NCI-H2107 (cell line): ENCODE results near the gene TULP1.

Experiments used
- DNase-seq: peaks from one replicate; lab custom pipeline; 2025; lab: John Stamatoyannopoulos, UW

The TULP1 gene

DNA sequence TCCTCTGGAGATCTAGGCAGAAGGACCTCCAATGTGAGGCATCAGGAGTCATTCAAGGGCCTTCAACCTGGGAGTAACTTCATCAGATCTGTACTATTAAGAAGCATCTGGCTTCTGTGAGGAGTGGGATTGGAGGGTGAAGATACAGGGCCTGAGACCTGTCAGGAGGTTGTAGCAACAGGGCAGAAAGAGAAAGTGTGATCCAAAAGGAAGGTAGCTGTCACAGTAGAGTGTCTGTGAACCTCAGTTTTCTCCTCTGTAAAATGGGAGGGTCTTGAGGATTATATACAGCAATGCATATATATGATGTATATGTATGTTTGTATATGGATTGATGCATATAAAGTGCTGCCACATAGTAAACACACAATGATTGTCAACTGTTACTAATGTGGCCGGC lies 47.0 kb downstream of the TULP1 start:
- DNase-seq: no peak

DNA sequence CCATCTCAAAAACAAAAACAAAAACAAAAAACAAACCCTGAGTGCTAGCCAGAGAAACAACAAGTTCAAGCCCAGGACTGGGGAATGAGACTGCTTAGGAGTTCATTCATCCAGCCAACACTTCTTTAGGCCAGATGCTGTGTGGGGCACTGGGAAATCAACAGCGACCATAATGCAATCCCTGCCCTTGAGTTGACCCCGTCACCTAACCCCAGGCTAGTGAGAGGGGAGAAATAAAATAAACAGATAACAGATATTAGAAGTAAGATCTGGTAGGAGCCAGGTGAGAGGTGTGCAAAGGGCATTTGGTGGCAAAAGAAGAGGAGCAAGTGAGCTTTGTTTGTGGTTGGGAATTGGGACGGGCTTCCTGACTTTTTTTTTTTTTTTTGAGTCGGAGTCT lies 49.4 kb downstream of the TULP1 start:
- no peak for DNase-seq

DNA sequence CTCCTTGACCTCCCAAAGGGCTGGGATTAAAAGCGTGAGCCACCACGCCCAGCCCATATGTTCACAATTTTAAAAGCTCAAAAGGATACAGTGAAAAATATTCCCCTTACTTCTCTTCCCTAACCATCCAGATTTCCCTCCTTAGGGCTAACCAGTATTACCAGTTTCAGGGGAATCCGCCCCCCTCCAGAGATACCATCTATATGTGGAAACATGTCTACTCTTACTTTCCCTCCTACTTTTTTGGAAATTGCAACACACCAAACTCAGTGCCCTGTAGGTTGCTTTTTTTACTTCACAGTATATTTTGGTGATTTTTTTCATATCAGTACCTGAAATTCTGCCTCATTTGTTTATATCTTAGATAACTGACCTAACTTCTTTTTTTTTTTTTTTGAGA lies 51.4 kb downstream of the TULP1 start:
- DNase-seq: no peak

DNA sequence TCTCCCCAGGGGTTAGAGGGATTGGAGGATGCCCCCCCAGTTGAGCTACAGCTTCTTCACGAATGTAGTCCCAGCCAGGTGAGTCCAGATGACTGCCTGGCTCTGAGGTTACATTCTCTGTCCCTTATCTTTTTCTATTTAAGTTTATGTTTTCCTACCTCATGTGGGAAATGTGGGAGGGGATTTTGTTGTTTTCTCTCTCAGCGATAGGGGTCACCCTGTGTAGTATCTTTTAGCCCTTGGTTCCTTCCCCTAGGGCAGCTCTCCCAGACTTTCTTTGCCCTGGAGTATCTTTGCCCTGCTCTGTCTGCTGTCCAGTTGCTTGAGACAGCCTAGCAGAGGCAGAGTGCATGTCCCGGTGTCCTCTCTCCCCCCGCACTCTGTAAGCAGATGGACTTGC lies 54.8 kb downstream of the TULP1 start:
- no peak for DNase-seq

DNA sequence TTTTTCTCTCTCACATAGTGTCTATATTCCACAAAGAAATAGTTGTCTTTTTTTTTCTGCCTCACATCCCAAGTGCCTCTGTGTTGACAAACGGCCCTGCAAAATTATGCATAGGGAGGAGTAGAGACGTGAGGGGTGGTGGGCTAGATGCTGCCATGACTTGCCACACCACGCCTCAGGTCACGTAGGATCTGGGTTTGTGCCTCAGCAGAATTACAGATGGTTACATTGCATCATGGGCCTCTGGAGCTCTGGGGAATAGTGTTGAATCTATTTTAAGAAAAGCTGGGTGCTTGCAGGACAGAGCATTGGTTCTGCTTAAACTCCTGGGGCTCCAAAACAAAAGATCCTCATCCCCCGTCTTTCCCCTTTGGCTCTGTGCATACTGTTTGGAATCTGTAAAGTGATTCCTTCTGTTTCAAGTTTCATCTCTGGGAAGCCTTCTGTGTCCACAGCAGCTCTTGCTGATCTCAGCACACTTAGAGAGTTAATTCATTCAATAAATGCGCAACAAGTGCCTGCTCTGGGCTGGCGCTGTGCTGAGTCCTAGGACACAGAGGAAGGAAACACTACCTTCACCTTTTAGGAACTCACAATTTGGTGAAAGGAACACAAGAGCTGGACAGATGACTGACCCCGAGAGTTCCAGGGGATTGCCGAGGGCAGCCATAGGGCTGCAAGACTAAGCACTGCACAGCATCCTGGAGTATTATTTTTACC lies 58.1 kb downstream of the TULP1 start:
- DNase-seq: no peak

DNA sequence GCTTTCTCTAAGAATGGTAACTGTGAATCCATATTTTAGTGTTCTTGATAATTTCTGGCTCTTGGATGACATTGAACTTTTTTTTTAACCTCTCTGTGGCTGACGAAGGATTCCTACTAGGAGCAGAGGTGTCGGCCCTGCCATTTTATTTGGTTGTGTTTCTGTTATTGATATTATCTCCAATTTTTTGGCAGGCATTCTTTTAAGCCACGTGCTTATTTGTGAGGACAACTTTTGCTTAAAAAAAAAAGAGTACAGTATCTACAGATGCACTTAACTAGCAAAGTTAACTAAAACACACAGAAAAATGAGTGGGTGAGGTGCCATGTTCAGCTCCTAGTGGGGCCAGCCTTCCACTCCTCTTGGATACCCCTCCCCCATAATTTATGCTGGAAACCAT lies 59.5 kb downstream of the TULP1 start:
- no peak for DNase-seq

DNA sequence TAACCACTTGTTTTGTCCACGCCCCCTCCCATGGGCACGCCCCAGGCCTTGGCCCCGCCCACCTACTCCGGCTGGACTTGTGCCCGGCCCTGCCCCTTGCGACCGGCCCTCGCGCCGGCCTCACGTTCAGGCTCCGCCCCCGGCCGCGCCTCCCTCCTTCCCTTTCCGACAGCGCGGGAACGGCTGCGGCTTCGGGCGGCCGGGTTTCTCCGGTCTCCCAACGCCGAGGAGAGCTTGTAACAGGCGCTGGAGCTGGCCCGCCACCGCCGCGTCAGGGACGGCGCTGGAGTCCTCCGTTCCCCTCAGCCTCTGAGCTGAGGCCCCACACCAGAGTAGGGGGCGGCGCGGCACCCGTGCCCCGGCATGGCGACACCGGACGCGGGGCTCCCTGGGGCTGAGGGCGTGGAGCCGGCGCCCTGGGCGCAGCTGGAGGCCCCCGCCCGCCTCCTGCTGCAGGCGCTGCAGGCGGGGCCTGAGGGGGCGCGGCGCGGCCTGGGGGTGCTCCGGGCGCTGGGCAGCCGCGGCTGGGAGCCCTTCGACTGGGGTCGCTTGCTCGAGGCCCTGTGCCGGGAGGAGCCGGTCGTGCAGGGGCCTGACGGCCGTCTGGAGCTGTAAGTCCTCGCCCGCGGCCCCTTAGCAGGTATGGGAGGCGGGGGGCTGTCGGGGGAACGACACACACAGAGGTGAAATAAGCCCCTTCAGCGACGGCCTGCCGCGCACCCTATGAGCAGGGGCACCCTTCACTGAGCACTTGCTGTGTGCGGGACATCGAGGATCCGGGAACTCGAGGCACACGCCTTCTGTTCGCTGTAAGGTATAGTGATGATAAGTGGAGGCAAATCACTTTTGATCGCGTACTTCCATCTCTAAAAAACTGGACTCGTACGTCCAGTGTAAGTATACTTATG lies 60.3 kb downstream of the TULP1 start, which contains the start of gene FANCE:
FANCE (plus strand) TSS at position 156 of the 908 bp plus-strand sequence; CDS start at position 364, 208 bp downstream.
- peak; percentile 63 for DNase-seq

DNA sequence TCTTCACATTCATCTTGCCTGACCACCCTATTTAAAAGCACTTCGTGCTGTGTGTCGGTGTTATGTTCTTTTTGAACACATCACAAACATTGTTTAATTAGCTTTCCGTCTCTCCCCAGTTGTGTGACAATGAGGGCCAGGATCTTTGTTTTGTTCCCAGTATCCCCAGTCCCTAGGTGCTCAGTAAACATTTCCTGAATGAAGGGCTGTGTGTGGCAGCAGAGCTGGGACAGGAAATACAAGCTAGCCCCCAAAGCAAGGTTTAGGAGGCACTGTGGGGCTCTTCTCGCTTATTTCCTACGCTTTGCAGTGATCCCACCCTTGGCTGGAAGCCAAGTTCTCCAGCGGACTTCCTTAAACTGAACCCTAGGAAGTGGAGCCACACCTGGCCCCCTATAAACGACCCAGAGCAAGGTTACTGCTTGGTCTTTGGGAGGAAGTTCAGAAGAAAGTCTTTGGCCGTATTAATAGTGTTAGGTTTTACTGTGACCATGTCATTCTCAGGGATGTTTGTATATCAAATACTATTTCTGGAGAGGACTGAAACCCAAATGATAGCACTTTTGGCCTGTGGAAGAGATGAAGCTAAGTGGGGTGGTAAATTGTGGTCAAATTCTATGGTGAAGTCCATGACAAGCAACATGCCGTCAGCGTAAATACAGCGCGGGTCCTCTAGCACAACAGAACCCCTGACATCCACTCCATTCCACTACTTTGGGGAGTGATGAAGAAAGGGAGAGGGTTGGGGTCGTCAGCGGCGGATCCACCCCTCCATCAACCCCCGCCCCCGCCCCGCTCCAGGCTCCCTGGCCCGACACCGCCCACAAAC lies 61.1 kb downstream of the TULP1 start:
- DNase-seq: no peak

DNA sequence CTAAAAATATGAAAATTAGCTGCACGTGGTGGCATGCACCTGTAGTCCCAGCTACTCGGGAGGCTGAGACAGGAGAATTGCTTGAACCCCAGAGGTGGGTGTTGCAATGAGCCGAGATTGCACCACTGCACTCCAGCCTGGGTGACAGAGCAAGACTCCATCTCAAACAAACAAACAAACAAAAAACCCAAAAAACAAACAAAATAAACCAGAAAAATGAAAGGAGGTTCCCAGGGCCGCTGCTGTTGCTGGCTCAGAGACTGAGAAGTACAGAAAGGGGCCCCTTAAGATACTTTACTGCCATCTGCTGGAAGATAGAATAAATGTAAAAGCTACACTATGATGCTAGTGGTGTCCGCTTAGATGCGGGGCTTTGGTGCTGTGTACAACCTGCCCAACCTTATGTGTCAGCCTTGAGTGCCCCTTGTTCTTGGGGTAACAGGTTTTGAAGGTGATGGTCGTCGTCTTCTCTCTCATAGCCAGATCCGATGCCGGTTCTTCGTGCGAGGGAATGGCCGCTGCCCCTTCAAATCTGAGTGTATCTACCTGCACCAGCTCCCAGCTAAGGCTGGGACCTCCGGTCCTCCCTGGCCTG lies 63.3 kb downstream of the TULP1 start:
- peak; percentile 18 for DNase-seq

DNA sequence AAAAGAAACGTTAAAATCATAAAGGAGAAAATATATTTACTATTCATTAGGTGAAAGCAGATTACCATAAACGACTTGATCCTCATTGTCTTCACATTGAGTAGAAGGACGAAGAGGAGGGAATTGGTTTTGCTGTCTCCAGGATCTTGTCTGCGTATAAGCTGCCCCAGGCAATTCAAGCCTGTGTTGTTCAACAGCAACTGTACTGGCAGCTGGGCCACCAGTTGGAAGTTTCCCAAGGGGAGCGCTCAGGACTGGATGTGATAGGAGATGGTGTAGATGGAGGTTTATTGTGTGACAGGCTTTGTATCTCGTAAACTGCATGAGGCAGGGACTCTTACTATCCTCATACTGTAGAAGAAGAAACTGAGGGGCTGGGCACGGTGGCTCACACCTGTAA lies 64.5 kb downstream of the TULP1 start:
- DNase-seq: no peak
